Fibroblast of lung (primary cell): ENCODE data around the gene HPGDS. TPM values are rescaled to one million over a fixed set of nuclear protein-coding genes. Genes with fewer than 3 reads are reported as not detected.

Source experiments
- DNase-seq, 2 donors: peaks; one replicate each; pipeline versions ENCODE4 v3.0.0 to v3.0.0-alpha.2; 2010; ENCODE audit warnings: low read depth in 2 of 2
- H2AFZ ChIP-seq: 2 replicates; pipeline ENCODE4 v1.5.1; 2012; ENCODE audit warnings: low read length, control low read depth, inconsistent platforms
- H3K27ac ChIP-seq: 2 replicates; pipeline ENCODE4 v1.5.1; 2011; ENCODE audit warnings: low read length, control low read depth; ENCODE audit not compliant: insufficient read depth
- H3K27me3 ChIP-seq: 2 replicates; pipeline ENCODE4 v1.5.1; 2011; ENCODE audit warnings: mild to moderate bottlenecking, low read length; ENCODE audit not compliant: control insufficient read depth, insufficient read depth
- H3K36me3 ChIP-seq: 2 replicates; pipeline ENCODE4 v1.5.1; 2011; ENCODE audit warnings: low read length; ENCODE audit not compliant: control insufficient read depth, insufficient read depth
- H3K4me1 ChIP-seq: 2 replicates; pipeline ENCODE4 v1.5.1; 2011; ENCODE audit warnings: low read length; ENCODE audit not compliant: control insufficient read depth, insufficient read depth; ENCODE audit errors: extremely low read depth
- H3K4me2 ChIP-seq: 2 replicates; pipeline ENCODE4 v1.5.1; 2011; ENCODE audit warnings: low read length, control low read depth; ENCODE audit not compliant: insufficient read depth; ENCODE audit errors: extremely low read depth
- H3K4me3 ChIP-seq, 4 experiments: fragments of 200-600 bp in 1 of 4; sonication (generic) in 1 of 4; replicated peaks in 1 of 4; 2 replicates each; pipeline ENCODE4 v1.5.1; 2011 to 2016; ENCODE audit warnings: low read length in 4 of 4, low read depth in 3 of 4, mild to moderate bottlenecking in 3 of 4, control low read depth in 2 of 4, inconsistent platforms in 1 of 4, mixed read lengths in 1 of 4; ENCODE audit not compliant: insufficient read depth in 1 of 4; ENCODE audit errors: control extremely low read depth in 1 of 4
- H3K79me2 ChIP-seq: 2 replicates; pipeline ENCODE4 v1.5.1; 2012; ENCODE audit warnings: mild to moderate bottlenecking, low read length, inconsistent platforms; ENCODE audit not compliant: control insufficient read depth, insufficient read depth
- H3K9ac ChIP-seq: 2 replicates; pipeline ENCODE4 v1.5.1; 2011; ENCODE audit warnings: mild to moderate bottlenecking, low read length, control low read depth; ENCODE audit not compliant: insufficient read depth
- H3K9me3 ChIP-seq: 2 replicates; pipeline ENCODE4 v1.5.1; 2012; ENCODE audit warnings: low read depth, low read length; ENCODE audit not compliant: control insufficient read depth, insufficient read depth
- H4K20me1 ChIP-seq: 2 replicates; pipeline ENCODE4 v1.5.1; 2011; ENCODE audit warnings: low read length; ENCODE audit not compliant: control insufficient read depth, insufficient read depth; ENCODE audit errors: extremely low read depth
- CTCF ChIP-seq, 2 donors: IDR thresholded peaks in 1 of 2; conservative IDR thresholded peaks in 1 of 2; 1 replicate in 1 of 2; 2 replicates in 1 of 2; pipeline ENCODE4 v1.5.1; 2011 to 2012; ENCODE audit warnings: low read length in 2 of 2, control low read depth in 1 of 2, inconsistent platforms in 1 of 2, low read depth in 1 of 2, mild to moderate bottlenecking in 1 of 2
- EZH2 ChIP-seq: IDR thresholded peaks from 2 replicates; pipeline ENCODE4 v1.5.1; 2012; ENCODE audit warnings: low read length, control low read depth, mild to moderate bottlenecking; ENCODE audit errors: missing control alignments
- polyA plus RNA-seq, 2 donors: library from polyadenylated mRNA; depleted of rRNA in 1 of 2; stranded (reverse) in 1 of 2; unstranded in 1 of 2; fragments of >200 nt; gene quantifications; 2 replicates each; pipeline ENCODE4 v1.2.1, GENCODE V29; 2011 to 2012; ENCODE audit warnings: missing spikeins in 1 of 2
- total RNA-seq: library from RNA; depleted of rRNA; stranded (reverse); fragments of >200 nt; gene quantifications from 2 replicates; pipeline ENCODE4 v1.2.1, GENCODE V29; 2014

Gene HPGDS
- total and polyA plus RNA-seq, 2 donors (not counting 1 experiment from before 2014, with no cell fraction given) = not detected

GRCh38 chr4:94345969-94346368 lies 3.3 kb upstream of the HPGDS start:
- no peaks in the 10 kb centered on the region for H4K20me1 ChIP-seq
- no peak for DNase-seq
- H3K27ac ChIP-seq = no peak overlapping the region
- H3K4me1 ChIP-seq = no peaks in the 10 kb centered on the region
- H3K9ac ChIP-seq = no peak overlapping the region
- H3K79me2 ChIP-seq = no peaks in the 10 kb centered on the region
- H3K4me2 ChIP-seq = no peak overlapping the region
- no peak overlapping the region for H2AFZ ChIP-seq
- H3K27me3 ChIP-seq = no peaks in the 10 kb centered on the region
- H3K9me3 ChIP-seq = no peaks in the 10 kb centered on the region
- H3K36me3 ChIP-seq = no peaks in the 10 kb centered on the region
- H3K4me3 ChIP-seq = no peak overlapping the region
- TF ChIP-seq EZH2 (no peak), CTCF (conservative IDR thresholded peaks at IDR 0.05 in 1 of 2, IDR thresholded peaks at IDR 0.05 in 1 of 2; ENCODE audit: low read depth in 1 of 2, low read length in 2 of 2) (no peak)

- Histone ChIP-seq H4K20me1 (no peaks in the 10 kb centered on the region), H3K4me2 (no peak overlapping the region), H3K27ac (no peak overlapping the region), H3K9ac (no peak overlapping the region), H3K36me3 (no peaks in the 10 kb centered on the region), H3K4me3 (no peak overlapping the region), H2AFZ (no peak overlapping the region), H3K79me2 (no peaks in the 10 kb centered on the region), H3K9me3 (no peaks in the 10 kb centered on the region), H3K27me3 (no peaks in the 10 kb centered on the region), H3K4me1 (no peaks in the 10 kb centered on the region)
- TF ChIP-seq EZH2 (no peak), CTCF (conservative IDR thresholded peaks at IDR 0.05 in 1 of 2, IDR thresholded peaks at IDR 0.05 in 1 of 2; ENCODE audit: low read depth in 1 of 2, low read length in 2 of 2) (no peak)
- DNase-seq = no peak
Measured at GRCh38 chr4:94345266-94345665, 2.6 kb upstream of the HPGDS start.

GRCh38 chr4:94344457-94344856 lies 1.8 kb upstream of the HPGDS start:
- Histone ChIP-seq H3K27me3 (no peaks in the 10 kb centered on the region), H2AFZ (no peak overlapping the region), H4K20me1 (no peaks in the 10 kb centered on the region), H3K79me2 (no peaks in the 10 kb centered on the region), H3K36me3 (no peaks in the 10 kb centered on the region), H3K9ac (no peak overlapping the region), H3K9me3 (no peaks in the 10 kb centered on the region), H3K4me3 (no peak overlapping the region), H3K4me2 (no peak overlapping the region), H3K4me1 (no peaks in the 10 kb centered on the region), H3K27ac (no peak overlapping the region)
- TF ChIP-seq EZH2 = no peak
- no peak for TF ChIP-seq CTCF (conservative IDR thresholded peaks at IDR 0.05 in 1 of 2, IDR thresholded peaks at IDR 0.05 in 1 of 2; ENCODE audit: low read depth in 1 of 2, low read length in 2 of 2)
- DNase-seq = no peak
